ENCODE measurements around the gene BMPR1A. TPM values are rescaled to one million over a fixed set of nuclear protein-coding genes. Genes with fewer than 3 reads are reported as not detected.
"Not testable (repeated sequence)": the region's sequence is repeated elsewhere in the genome, so short reads cannot be mapped to it uniquely, and the experiment has no call there.

Gene BMPR1A
- total and polyA plus RNA-seq, 2 of the 4 experiments (the other 2 are of a cell fraction), result 15.9 to 93.7 TPM

GRCh38 chr10:86946213-86947155 lies 190.1 kb downstream of the BMPR1A start:
- Histone ChIP-seq H3K9me3 (ENCODE audit: control insufficient read depth, insufficient read depth, low read length) (no peaks in the 10 kb centered on the region), H3K56ac (ENCODE audit: extremely low read depth, insufficient read depth, low read length) (no peak overlapping the region), H2BK15ac (ENCODE audit: low read depth, low read length) (no peak overlapping the region), H3K4me1 (ENCODE audit: control insufficient read depth, insufficient read depth, low read length) (no peaks in the 10 kb centered on the region), H3K9me1 (ENCODE audit: insufficient read depth, low read length) (no peaks in the 10 kb centered on the region), H3K36me3 (ENCODE audit: control insufficient read depth, insufficient read depth, low read length) (no peaks in the 10 kb centered on the region), H4K5ac (ENCODE audit: low read depth, low read length) (no peak overlapping the region), H2BK5ac (ENCODE audit: low read depth, low read length, poor library complexity, severe bottlenecking) (no peak overlapping the region), H3K27ac (ENCODE audit: insufficient read depth, low read length) (no peak overlapping the region), H3K4ac (ENCODE audit: low read depth, low read length) (no peak overlapping the region), H4K91ac (ENCODE audit: insufficient read depth, low read depth, low read length) (no peak overlapping the region), H3K4me3 (ENCODE audit: insufficient read depth, low read depth, low read length) (no peak overlapping the region), H4K20me1 (ENCODE audit: insufficient read depth, low read length) (no peaks in the 10 kb centered on the region), H2BK20ac (ENCODE audit: low read depth, low read length) (no peak overlapping the region), H3K9ac (ENCODE audit: low read depth, low read length) (no peak overlapping the region), H3K18ac (ENCODE audit: low read depth, low read length) (no peak overlapping the region), H2AFZ (replicated peaks; ENCODE audit: low read length, poor library complexity) (peak overlapping the region; percentile 17), H3K79me1 (ENCODE audit: low read depth in 1 of 2, low read length in 2 of 2) (no peaks in the 10 kb centered on the region), H3K23ac (ENCODE audit: low read depth, low read length) (no peak overlapping the region), H4K8ac (ENCODE audit: low read depth in 2 of 2, low read length in 2 of 2) (no peak overlapping the region), H2AK9ac (replicated peaks; ENCODE audit: low read depth, low read length, poor library complexity) (no peak overlapping the region), H2BK120ac (ENCODE audit: low read depth, low read length) (no peak overlapping the region), H3K27me3 (ENCODE audit: control insufficient read depth, insufficient read depth, low read length) (peaks cover 14% of the 10 kb centered on the region), H3K14ac (replicated peaks; ENCODE audit: low read depth, low read length) (no peak overlapping the region), H3K4me2 (ENCODE audit: low read depth, low read length) (no peak overlapping the region), H2AK5ac (ENCODE audit: low read depth, low read length) (no peak overlapping the region)
- in situ Hi-C loops (cut with MboI; ENCODE audit: low sequenced_read_pairs) (no loop called here), intact Hi-C loops (cut with micrococcal nuclease) (no loop called here), dilution Hi-C loops (cut with HindIII; ENCODE audit: low sequenced_read_pairs, unreplicated experiment) (no loop called here)
- WGBS, 2 experiments (ENCODE audit: extremely low coverage in 2 of 2, insufficient read length in 1 of 2), result 75% methylated on average over 6 of the region's 13 CpGs; no CpG with 5 or more reads in 1 of the 2 experiments
- no TSS peak for BruUV-seq (replicated peaks)
- TF ChIP-seq MXI1 (IDR thresholded peaks at IDR 0.05; ENCODE audit: borderline replicate concordance, low read depth, low read length), result no peak
- TF ChIP-seq POLR2A (IDR thresholded peaks at IDR 0.05; ENCODE audit: low read depth, low read length), result no peak
- TF ChIP-seq RAD21 (IDR thresholded peaks at IDR 0.05; ENCODE audit: low read length), result no peak
- TF ChIP-seq RCOR1 (IDR thresholded peaks at IDR 0.05; ENCODE audit: insufficient replicate concordance, low read length), result no peak
- no peak for TF ChIP-seq SMC3 (IDR thresholded peaks at IDR 0.05; ENCODE audit: low read depth, low read length)
- no peak for TF ChIP-seq CTCF (conservative IDR thresholded peaks at IDR 0.05; ENCODE audit: low read depth, low read length)
- no peak for ATAC-seq (ENCODE audit: low read depth)
- POLR2A ChIA-PET (ENCODE audit: unreplicated experiment), result no interaction called here
- CTCF ChIA-PET, result no interaction called here
- no peak for DNase-seq

- in situ Hi-C loops (cut with MboI; ENCODE audit: low sequenced_read_pairs); H4K5ac ChIP-seq (ENCODE audit: low read depth, low read length); H4K8ac ChIP-seq (ENCODE audit: low read depth in 2 of 2, low read length in 2 of 2); H3K9me1 ChIP-seq (ENCODE audit: insufficient read depth, low read length); H3K79me1 ChIP-seq (ENCODE audit: low read depth in 1 of 2, low read length in 2 of 2); H3K14ac ChIP-seq (replicated peaks; ENCODE audit: low read depth, low read length); H3K27ac ChIP-seq (ENCODE audit: insufficient read depth, low read length); H2AK5ac ChIP-seq (ENCODE audit: low read depth, low read length); H3K23ac ChIP-seq (ENCODE audit: low read depth, low read length); H3K56ac ChIP-seq (ENCODE audit: extremely low read depth, insufficient read depth, low read length); H3K4me1 ChIP-seq (ENCODE audit: control insufficient read depth, insufficient read depth, low read length); H2BK5ac ChIP-seq (ENCODE audit: low read depth, low read length, poor library complexity, severe bottlenecking); H3K4me2 ChIP-seq (ENCODE audit: low read depth, low read length); H2AFZ ChIP-seq (replicated peaks; ENCODE audit: low read length, poor library complexity); H2BK20ac ChIP-seq (ENCODE audit: low read depth, low read length); intact Hi-C loops (cut with micrococcal nuclease); H4K20me1 ChIP-seq (ENCODE audit: insufficient read depth, low read length); H4K91ac ChIP-seq (ENCODE audit: insufficient read depth, low read depth, low read length); H3K4ac ChIP-seq (ENCODE audit: low read depth, low read length); BruUV-seq (replicated peaks); H2AK9ac ChIP-seq (replicated peaks; ENCODE audit: low read depth, low read length, poor library complexity); H3K4me3 ChIP-seq (ENCODE audit: insufficient read depth, low read depth, low read length); dilution Hi-C loops (cut with HindIII; ENCODE audit: low sequenced_read_pairs, unreplicated experiment); H3K9me3 ChIP-seq (ENCODE audit: control insufficient read depth, insufficient read depth, low read length); POLR2A ChIA-PET (ENCODE audit: unreplicated experiment); H2BK120ac ChIP-seq (ENCODE audit: low read depth, low read length); H3K9ac ChIP-seq (ENCODE audit: low read depth, low read length); ATAC-seq (ENCODE audit: low read depth); H3K18ac ChIP-seq (ENCODE audit: low read depth, low read length); H3K36me3 ChIP-seq (ENCODE audit: control insufficient read depth, insufficient read depth, low read length); H2BK15ac ChIP-seq (ENCODE audit: low read depth, low read length); DNase-seq: not testable (repeated sequence)
- CTCF ChIA-PET, result interaction anchor here (0.7 kb wide), 1 partner anchor 49 kb away, joined by 3 read pairs; no protein-coding TSS in a partner anchor
- no CpG with 5 or more reads among the region's 4 CpGs for WGBS, 2 experiments (ENCODE audit: extremely low coverage in 2 of 2, insufficient read length in 1 of 2)
- H3K27me3 ChIP-seq (ENCODE audit: control insufficient read depth, insufficient read depth, low read length), result peaks cover 14% of the 10 kb centered on the region
These were observed 191.4 kb downstream of the BMPR1A start for GRCh38 chr10:86947806-86948205.
